MM.1S (cell line): ENCODE data around the gene TPRG1.
A peak's percentile ranks its signal among the peaks of the same experiment; 100 is the strongest.

Experiments
- DNase-seq: peaks from one replicate; pipeline ENCODE4 v3.0.0-alpha.2; 2015
- H2AFZ ChIP-seq: fragments of 300-600 bp; sonication (generic); 2 replicates; pipeline ENCODE4 v1.6.0; 2016; ENCODE audit warnings: antibody characterized with exemption, low read length
- H3F3A ChIP-seq: fragments of 300-600 bp; sonication (generic); 2 replicates; pipeline ENCODE4 v1.6.1; 2016; ENCODE audit warnings: mild to moderate bottlenecking, antibody characterized with exemption, low read length, moderate library complexity, mixed read lengths; ENCODE audit not compliant: insufficient read depth
- H3K27ac ChIP-seq: fragments of 300-600 bp; sonication (generic); 2 replicates; pipeline ENCODE4 v1.5.1; 2016; ENCODE audit warnings: mild to moderate bottlenecking, low read length
- H3K27me3 ChIP-seq: fragments of 300-600 bp; sonication (generic); replicated peaks from 2 replicates; pipeline ENCODE4 v1.6.0; 2016; ENCODE audit warnings: low read length; ENCODE audit not compliant: insufficient read depth
- H3K36me3 ChIP-seq: fragments of 300-600 bp; sonication (generic); replicated peaks from 2 replicates; pipeline ENCODE4 v1.6.1; 2016; ENCODE audit warnings: mild to moderate bottlenecking, low read length, mixed read lengths; ENCODE audit not compliant: insufficient read depth
- H3K4me1 ChIP-seq: fragments of 300-600 bp; sonication (generic); 2 replicates; pipeline ENCODE4 v1.6.1; 2016; ENCODE audit warnings: low read length, mixed read lengths
- H3K4me2 ChIP-seq: fragments of 300-600 bp; sonication (generic); 2 replicates; pipeline ENCODE4 v1.6.0; 2016; ENCODE audit warnings: low read depth, low read length
- H3K4me3 ChIP-seq: fragments of 300-600 bp; sonication (generic); 2 replicates; pipeline ENCODE4 v1.5.1; 2016; ENCODE audit warnings: low read length, mixed read lengths
- H3K79me2 ChIP-seq: fragments of 300-600 bp; sonication (generic); 2 replicates; pipeline ENCODE4 v1.6.1; 2016; ENCODE audit warnings: mixed run types, low read length, mixed read lengths
- H3K9ac ChIP-seq: fragments of 300-600 bp; sonication (generic); 2 replicates; pipeline ENCODE4 v1.6.1; 2016; ENCODE audit warnings: low read length, mixed read lengths
- H3K9me2 ChIP-seq: fragments of 300-600 bp; sonication (generic); replicated peaks from 2 replicates; pipeline ENCODE4 v1.6.1; 2016; ENCODE audit warnings: mild to moderate bottlenecking, low read length, mixed read lengths; ENCODE audit not compliant: insufficient read depth
- H3K9me3 ChIP-seq: fragments of 300-600 bp; sonication (generic); replicated peaks from 2 replicates; pipeline ENCODE4 v1.6.1; 2016; ENCODE audit warnings: mild to moderate bottlenecking, low read length, mixed read lengths; ENCODE audit not compliant: insufficient read depth
- H4K20me1 ChIP-seq: fragments of 300-600 bp; sonication (generic); 2 replicates; pipeline ENCODE4 v1.6.1; 2016; ENCODE audit warnings: mild to moderate bottlenecking, low read length, moderate library complexity, mixed read lengths; ENCODE audit not compliant: insufficient read depth
- EZH2 ChIP-seq: fragments of 300-600 bp; sonication (generic); optimal IDR thresholded peaks from 2 replicates; pipeline ENCODE3; 2017; ENCODE audit warnings: low read depth, mild to moderate bottlenecking, antibody characterized with exemption, low read length, mixed read lengths
- EZH2phosphoT487 ChIP-seq: fragments of 300-600 bp; sonication (generic); IDR thresholded peaks from 2 replicates; pipeline ENCODE4 v1.6.1; 2018; ENCODE audit warnings: antibody characterized with exemption, low read length
- TF ChIP-seq, protein P1 (sequence below): fragments of 300-600 bp; sonication (generic); IDR thresholded peaks from 2 replicates; pipeline ENCODE4 v1.5.1; 2016; ENCODE audit warnings: antibody characterized with exemption, low read length, mixed read lengths

The TPRG1 gene

DNA sequence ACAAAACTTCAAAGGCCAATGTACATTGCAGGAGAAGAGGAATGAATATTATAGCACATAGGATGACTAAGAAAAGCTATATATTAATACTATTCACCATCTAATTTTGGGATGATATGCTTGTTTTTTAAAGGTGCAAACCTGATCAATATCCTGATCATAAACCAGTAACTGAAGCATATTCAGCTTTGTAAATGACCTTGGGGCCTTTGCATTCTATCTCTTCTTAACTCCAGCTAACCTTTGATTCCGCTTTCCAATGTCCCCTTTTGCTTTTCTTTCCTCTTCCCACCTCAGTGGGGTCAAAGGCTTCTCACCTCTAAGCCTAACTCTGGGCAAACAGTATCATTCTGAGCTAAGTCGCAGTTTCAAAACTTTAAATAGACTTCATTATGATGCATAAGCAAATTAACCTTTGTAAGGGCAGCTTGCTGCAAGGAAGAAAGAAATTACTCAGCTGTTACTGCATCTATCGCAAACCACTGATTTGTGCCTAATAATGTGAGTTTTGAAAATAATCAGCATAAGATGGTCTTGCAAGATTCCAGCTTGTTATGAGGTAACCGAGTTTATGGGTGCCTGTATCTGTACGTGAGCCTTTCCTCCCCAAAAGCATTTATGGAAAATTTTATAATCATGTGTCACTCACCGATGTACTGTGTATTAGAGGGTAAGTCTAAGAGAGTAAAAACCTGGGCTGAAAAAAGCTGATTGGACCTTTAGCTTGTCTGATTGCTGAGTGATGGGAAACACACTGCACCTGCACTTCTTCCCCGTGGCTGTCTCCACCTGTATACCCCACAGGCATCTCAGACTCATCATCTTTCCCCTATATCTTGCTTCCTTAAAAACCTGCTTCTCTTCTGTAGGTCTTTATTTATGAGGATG, 116.8 kb downstream of the TPRG1 start:
- TF ChIP-seq EZH2phosphoT487 (no peak), EZH2 (no peak)
- TF ChIP-seq, protein P1, sequence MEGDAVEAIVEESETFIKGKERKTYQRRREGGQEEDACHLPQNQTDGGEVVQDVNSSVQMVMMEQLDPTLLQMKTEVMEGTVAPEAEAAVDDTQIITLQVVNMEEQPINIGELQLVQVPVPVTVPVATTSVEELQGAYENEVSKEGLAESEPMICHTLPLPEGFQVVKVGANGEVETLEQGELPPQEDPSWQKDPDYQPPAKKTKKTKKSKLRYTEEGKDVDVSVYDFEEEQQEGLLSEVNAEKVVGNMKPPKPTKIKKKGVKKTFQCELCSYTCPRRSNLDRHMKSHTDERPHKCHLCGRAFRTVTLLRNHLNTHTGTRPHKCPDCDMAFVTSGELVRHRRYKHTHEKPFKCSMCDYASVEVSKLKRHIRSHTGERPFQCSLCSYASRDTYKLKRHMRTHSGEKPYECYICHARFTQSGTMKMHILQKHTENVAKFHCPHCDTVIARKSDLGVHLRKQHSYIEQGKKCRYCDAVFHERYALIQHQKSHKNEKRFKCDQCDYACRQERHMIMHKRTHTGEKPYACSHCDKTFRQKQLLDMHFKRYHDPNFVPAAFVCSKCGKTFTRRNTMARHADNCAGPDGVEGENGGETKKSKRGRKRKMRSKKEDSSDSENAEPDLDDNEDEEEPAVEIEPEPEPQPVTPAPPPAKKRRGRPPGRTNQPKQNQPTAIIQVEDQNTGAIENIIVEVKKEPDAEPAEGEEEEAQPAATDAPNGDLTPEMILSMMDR: no peak
- peak overlapping the region; percentile 32 for H3K4me3 ChIP-seq
- H3K4me2 ChIP-seq: peak overlapping the region; percentile 61

GRCh38 chr3:189289251-189289650, 117.5 kb downstream of the TPRG1 start:
- Histone ChIP-seq H3K79me2 (no peaks in the 10 kb centered on the region), H3K4me3 (peak overlapping the region; percentile 32), H3K36me3 (no peaks in the 10 kb centered on the region), H3K9ac (peak overlapping the region; percentile 11; the same call in 1 of the 2 replicates), H3K9me2 (no peaks in the 10 kb centered on the region), H3K4me1 (peaks cover 35% of the 10 kb centered on the region), H3K27me3 (no peaks in the 10 kb centered on the region), H3K27ac (peak overlapping the region; percentile 60; the same call in 1 of the 2 replicates), H4K20me1 (no peaks in the 10 kb centered on the region), H3K9me3 (no peaks in the 10 kb centered on the region), H2AFZ (peak overlapping the region; percentile 12), H3F3A (peaks cover 20% of the 10 kb centered on the region), H3K4me2 (peak overlapping the region; percentile 61)
- DNase-seq: no peak
- TF ChIP-seq EZH2 (no peak), EZH2phosphoT487 (no peak)
- TF ChIP-seq, protein P1: no peak

More for the DNA sequence above, 116.8 kb downstream of the TPRG1 start:
- no peaks in the 10 kb centered on the region for H3K27me3 ChIP-seq
- peak overlapping the region; percentile 60; the same call in 1 of the 2 replicates for H3K27ac ChIP-seq
- H3F3A ChIP-seq: peaks cover 20% of the 10 kb centered on the region
- H3K79me2 ChIP-seq: no peaks in the 10 kb centered on the region
- H3K9ac ChIP-seq: peak overlapping the region; percentile 11; the same call in 1 of the 2 replicates
- H2AFZ ChIP-seq: peak overlapping the region; percentile 12
- no peaks in the 10 kb centered on the region for H3K36me3 ChIP-seq
- H3K9me3 ChIP-seq: no peaks in the 10 kb centered on the region
- no peaks in the 10 kb centered on the region for H3K9me2 ChIP-seq
- H3K4me1 ChIP-seq: peaks cover 35% of the 10 kb centered on the region
- H4K20me1 ChIP-seq: no peaks in the 10 kb centered on the region
- peak; percentile 80 for DNase-seq

DNA sequence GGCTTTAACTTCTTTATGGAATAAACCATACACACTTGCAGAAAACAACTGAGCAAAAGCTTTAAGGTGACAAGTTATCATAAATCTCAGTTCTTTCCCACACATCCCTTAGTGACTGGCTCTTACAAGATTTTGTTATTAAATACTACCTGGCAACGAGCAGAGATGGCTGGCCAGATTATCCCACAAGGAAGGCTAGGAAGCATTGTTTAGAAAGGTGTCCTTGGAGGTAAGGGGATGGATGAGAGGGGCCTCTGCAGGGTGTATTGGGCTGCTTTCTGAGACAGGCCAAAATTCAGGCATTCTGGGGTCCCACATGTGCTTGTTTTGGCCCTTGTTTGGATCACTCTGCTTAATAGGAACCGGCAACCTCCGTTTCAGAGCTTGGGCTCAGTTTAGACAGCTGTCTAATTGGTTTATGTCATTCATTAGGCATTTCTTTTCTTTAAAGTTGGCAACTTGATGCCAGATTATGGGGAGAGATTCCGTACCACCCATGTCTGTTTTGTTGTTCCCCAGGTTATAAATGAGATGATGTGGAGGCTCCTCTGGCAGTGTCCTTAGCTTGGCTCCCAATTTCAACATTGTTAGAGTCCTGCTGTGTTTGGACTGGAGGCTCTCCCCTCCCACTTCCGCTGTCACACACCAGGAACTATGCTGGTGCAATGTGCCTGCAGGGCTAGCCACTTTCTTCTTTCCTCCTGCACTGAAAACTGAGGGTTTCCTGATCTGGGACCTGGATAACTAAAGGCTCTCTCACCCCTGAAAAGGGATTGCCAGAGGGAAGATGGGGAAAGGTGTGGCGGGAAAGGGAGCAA, 121.1 kb downstream of the TPRG1 start:
- Histone ChIP-seq H3K36me3 (no peaks in the 10 kb centered on the region), H3K79me2 (no peaks in the 10 kb centered on the region), H4K20me1 (no peaks in the 10 kb centered on the region), H3K9me3 (no peaks in the 10 kb centered on the region), H3K9ac (no peak overlapping the region), H3K4me3 (no peak overlapping the region), H3K4me1 (peaks cover 19% of the 10 kb centered on the region), H3K27me3 (no peaks in the 10 kb centered on the region), H3F3A (peaks cover 17% of the 10 kb centered on the region), H3K4me2 (no peak overlapping the region), H3K27ac (no peak overlapping the region), H2AFZ (no peak overlapping the region), H3K9me2 (no peaks in the 10 kb centered on the region)
- TF ChIP-seq EZH2: no peak
- no peak for DNase-seq
